ENCODE measurements around the gene LCE7A.

Gene LCE7A

GRCh38 chr1:152827173-152827572, 32.6 kb upstream of the LCE7A start, which contains the start of gene LCE1A:
TSS of gene LCE1A (plus strand) at chr1:152827473. CDS start at chr1:152827473, 0 bp downstream.
- Mint-ChIP-seq H3K36me3 (ENCODE audit: low read depth) (no peaks in the 10 kb centered on the region), H3K4me1 (no peaks in the 10 kb centered on the region), H3K27me3 (ENCODE audit: low read depth) (no peaks in the 10 kb centered on the region), H3K9me3 (peaks cover 19% of the 10 kb centered on the region), H3K27ac (no peak within 1 kb of the TSS), H3K4me3 (no peak within 1 kb of the TSS)
- TF ChIP-seq CTCF (IDR thresholded peaks at IDR 0.05; ENCODE audit: unreplicated experiment in 3 of 3), result no peak

- no peak for TF ChIP-seq CTCF (IDR thresholded peaks at IDR 0.05; ENCODE audit: unreplicated experiment in 3 of 3)
These were observed 22.9 kb upstream of the LCE7A start for GRCh38 chr1:152836870-152837269.

GRCh38 chr1:152842556-152842955, 17.2 kb upstream of the LCE7A start, which contains the start of gene LCE6A:
TSS of gene LCE6A (plus strand) at chr1:152842856. CDS start at chr1:152843521, 665 bp downstream.
- Mint-ChIP-seq H3K36me3 (ENCODE audit: low read depth) (no peaks in the 10 kb centered on the region), H3K27me3 (ENCODE audit: low read depth) (no peaks in the 10 kb centered on the region), H3K4me1 (no peaks in the 10 kb centered on the region)

More at GRCh38 chr1:152836870-152837269, 22.9 kb upstream of the LCE7A start:
- Mint-ChIP-seq H3K27me3 (ENCODE audit: low read depth) (no peaks in the 10 kb centered on the region), H3K4me1 (no peaks in the 10 kb centered on the region), H3K9me3 (peaks cover 16% of the 10 kb centered on the region), H3K27ac (no peak overlapping the region), H3K36me3 (ENCODE audit: low read depth) (no peaks in the 10 kb centered on the region), H3K4me3 (no peak overlapping the region)

GRCh38 chr1:152855661-152856060, 4.1 kb upstream of the LCE7A start:
- no peak overlapping the region for H3K4me3 Mint-ChIP-seq
- no peak for TF ChIP-seq CTCF (IDR thresholded peaks at IDR 0.05; ENCODE audit: unreplicated experiment in 3 of 3)
- H3K27me3 Mint-ChIP-seq (ENCODE audit: low read depth), result no peaks in the 10 kb centered on the region
- H3K9me3 Mint-ChIP-seq, result peaks cover 11% of the 10 kb centered on the region
- H3K4me1 Mint-ChIP-seq, result no peaks in the 10 kb centered on the region
- no peaks in the 10 kb centered on the region for H3K36me3 Mint-ChIP-seq (ENCODE audit: low read depth)
- no peak overlapping the region for H3K27ac Mint-ChIP-seq

More at GRCh38 chr1:152842556-152842955, 17.2 kb upstream of the LCE7A start, which contains the start of gene LCE6A:
- no peak within 1 kb of the TSS for H3K27ac Mint-ChIP-seq
- TF ChIP-seq CTCF (IDR thresholded peaks at IDR 0.05; ENCODE audit: unreplicated experiment in 3 of 3), result no peak
- H3K9me3 Mint-ChIP-seq, result peaks cover 12% of the 10 kb centered on the region
- no peak within 1 kb of the TSS for H3K4me3 Mint-ChIP-seq

GRCh38 chr1:152858062-152858461, 1.7 kb upstream of the LCE7A start:
- H3K27ac Mint-ChIP-seq, result no peak overlapping the region
- no peaks in the 10 kb centered on the region for H3K27me3 Mint-ChIP-seq (ENCODE audit: low read depth)
- no peaks in the 10 kb centered on the region for H3K4me1 Mint-ChIP-seq
- H3K36me3 Mint-ChIP-seq (ENCODE audit: low read depth), result no peaks in the 10 kb centered on the region
- peaks cover 9% of the 10 kb centered on the region for H3K9me3 Mint-ChIP-seq
- TF ChIP-seq CTCF (IDR thresholded peaks at IDR 0.05; ENCODE audit: unreplicated experiment in 3 of 3), result no peak
- H3K4me3 Mint-ChIP-seq, result no peak overlapping the region

GRCh38 chr1:152860129-152860528, 333 bp downstream of the LCE7A start:
- H3K27me3 Mint-ChIP-seq (ENCODE audit: low read depth), result no peaks in the 10 kb centered on the region
- H3K36me3 Mint-ChIP-seq (ENCODE audit: low read depth), result no peaks in the 10 kb centered on the region
- no peaks in the 10 kb centered on the region for H3K4me1 Mint-ChIP-seq
- TF ChIP-seq CTCF (IDR thresholded peaks at IDR 0.05; ENCODE audit: unreplicated experiment in 3 of 3), result no peak
- no peak overlapping the region for H3K4me3 Mint-ChIP-seq
- no peak overlapping the region for H3K27ac Mint-ChIP-seq
- H3K9me3 Mint-ChIP-seq, result peaks cover 5% of the 10 kb centered on the region
